GM18517 (cell line): ENCODE results near the gene RSPH3.
"Not testable (repeated sequence)": the region's sequence is repeated elsewhere in the genome, so short reads cannot be mapped to it uniquely, and the experiment has no call there.

Experiments
- ATAC-seq: cut with Tn5 transposase; IDR thresholded peaks from one replicate; pipeline ENCODE4 v1.9.1; 2021; ENCODE audit warnings: mild to moderate bottlenecking, moderate library complexity; ENCODE audit not compliant: unreplicated experiment

The RSPH3 gene

DNA sequence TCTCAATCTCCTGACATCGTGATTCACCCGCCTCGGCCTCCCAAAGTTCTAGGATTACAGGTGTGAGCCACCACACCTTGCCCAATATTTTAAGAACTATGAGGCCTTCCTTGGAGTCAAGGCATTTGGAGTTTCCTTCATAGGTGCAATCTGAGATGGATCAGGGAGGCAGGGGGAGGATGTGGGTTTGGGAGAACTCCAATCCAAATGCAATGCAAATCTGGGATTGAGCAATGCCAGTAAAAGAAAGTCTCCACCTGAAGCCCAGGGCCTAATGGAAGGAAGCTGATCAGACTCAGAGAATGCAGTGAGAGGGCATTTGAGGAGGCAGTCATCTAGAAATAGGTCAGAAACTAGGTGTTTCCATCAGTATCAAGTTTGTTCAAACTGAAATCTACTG, 21.2 kb downstream of the RSPH3 start:
- no peak for ATAC-seq

DNA sequence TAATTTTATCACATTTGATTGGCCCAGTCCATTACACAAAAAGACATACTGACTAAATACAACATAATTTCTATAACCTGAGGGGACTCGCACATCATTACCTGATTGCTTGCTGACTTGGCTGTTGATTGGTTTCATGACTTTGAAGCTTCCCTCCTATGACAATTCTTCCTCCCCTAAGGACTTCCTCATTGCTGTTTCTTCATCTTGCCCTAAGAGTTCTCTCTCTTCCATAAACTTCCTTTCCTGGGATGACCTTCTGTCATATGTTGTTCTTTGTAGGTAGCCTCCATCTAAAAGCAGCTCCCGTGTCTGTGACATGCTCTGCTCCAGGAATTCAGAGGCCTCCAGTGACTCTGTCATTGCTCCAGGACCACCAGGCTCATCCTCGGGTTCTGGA, 22.6 kb downstream of the RSPH3 start:
- ATAC-seq, result no peak

DNA sequence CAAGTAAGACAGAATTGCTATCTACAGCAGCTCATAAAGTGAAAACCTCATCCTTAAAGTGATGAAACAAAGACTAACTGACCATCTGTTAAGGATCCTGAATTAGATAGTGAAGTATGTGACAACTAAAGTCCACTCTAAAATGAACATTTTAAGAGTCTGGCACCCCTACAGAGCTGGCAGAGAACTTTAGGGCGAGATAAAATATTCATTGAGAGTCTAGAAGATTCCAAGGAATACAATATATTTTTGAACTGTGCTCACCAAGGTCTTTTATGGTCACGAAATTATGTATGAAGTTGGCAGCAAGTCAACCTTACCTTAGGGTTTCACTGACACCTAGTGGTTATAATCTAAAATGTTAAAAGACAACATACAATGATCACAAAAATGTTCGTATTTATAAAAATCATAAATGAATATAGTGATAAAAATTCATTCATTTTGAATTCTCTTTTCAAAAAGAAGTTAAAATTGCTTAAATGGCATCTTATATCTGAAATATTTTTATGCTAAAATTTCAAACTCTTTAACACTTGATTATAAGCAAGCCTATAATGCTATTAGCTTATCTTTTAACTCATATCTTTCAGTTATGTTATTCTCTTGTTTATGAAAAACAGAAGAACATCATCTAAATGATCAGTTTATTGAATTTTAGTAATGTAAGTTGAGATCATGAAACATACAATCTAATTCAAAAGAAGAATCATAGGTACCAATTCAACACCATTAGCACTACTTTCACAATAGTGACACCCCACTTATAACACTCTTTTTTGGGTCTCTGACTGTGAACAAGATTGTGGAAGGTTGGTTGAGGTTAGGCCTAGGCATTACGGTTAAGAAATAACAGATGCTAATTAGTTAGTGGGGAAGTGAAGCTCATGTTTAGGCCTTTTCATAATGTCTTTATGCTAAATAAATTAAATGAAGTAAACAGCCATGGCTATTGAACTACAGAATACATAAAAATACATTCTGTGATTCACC, 27.5 kb downstream of the RSPH3 start:
- no peak for ATAC-seq

DNA sequence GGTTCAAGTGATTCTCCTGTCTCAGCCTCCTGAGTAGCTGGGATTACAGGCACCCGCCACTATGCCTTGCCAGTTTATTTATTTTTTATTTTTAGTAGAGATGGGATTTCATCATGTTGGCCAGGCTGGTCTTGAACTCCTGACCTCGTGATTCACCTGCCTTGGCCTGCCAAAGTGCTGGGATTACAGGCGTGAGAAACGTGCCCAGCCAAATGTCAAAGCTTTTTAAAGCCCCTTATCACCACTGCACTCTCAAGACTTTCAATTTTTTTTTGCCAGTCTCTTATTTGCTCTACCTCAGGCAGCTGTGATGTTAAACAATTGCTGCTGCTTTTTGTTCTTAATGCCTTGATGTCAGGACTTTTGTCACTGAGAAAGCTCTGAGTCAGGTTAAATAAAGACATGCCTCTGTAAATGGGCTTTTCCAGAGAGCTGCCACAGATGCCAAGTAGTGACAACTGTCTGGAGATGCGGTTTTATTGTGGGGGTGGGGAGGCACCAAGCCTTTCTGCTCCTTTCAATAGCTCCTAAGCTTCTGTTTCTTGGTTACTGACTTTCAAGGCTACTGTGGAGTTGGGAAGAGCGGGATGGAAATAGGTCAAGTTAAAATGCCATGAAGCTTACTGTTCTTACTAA, 29.2 kb downstream of the RSPH3 start:
- no peak for ATAC-seq

DNA sequence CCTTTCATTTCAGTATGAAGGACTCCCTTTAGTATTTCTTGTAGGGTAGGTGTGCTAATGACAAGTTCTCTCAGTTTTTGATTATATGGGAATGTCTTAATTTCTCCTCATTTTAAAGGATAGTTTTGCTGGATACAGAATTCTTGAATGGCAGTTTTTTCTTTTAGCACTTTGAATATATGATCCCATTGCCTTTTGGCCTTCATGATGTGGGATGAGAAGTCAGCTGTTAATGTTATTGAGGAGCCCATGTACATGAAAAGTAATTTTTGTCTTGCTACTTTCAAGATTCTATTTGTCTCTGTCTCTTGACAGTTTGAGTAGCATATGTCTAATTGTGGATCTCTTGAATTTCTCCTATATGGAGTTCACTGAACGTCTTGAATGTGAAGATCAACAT, 30.9 kb downstream of the RSPH3 start:
- ATAC-seq, result no peak

DNA sequence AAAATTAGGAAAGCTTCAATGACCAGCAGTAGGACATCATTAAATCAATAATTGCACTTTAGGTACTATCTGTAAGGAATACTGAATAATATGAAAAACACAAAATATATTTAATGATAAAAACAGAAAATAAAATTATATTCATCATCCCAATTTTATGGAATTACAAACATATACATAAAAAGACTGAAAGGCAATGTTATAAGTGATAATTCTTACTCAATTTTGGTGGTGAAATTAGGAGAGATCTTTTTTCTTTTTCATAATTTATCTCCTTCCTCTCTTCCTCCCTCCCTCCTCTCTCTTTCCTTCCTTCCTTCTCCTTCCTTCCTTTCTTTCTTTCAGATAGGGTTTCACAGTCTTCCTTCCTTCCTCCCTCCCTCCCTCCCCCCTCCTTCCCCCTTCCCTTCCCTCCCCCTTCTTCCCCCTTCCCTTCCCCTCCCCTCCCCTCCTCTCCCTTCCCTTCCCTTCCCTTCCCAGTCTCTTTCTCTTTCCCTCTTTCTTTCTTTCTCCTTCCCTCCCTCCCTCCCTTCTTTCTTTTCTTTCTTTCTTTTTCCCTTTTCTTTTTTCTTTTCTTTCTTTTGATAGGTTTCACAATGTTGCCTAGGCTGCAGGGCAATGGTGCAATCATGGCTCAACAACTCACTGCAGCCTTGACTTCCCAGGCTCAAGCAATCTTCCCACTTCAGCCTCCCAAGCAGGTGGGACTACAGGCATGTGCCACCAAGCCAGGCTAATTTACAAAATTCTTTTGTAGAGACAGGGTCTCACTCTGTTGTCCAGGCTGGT, 36.8 kb downstream of the RSPH3 start:
- no peak for ATAC-seq

DNA sequence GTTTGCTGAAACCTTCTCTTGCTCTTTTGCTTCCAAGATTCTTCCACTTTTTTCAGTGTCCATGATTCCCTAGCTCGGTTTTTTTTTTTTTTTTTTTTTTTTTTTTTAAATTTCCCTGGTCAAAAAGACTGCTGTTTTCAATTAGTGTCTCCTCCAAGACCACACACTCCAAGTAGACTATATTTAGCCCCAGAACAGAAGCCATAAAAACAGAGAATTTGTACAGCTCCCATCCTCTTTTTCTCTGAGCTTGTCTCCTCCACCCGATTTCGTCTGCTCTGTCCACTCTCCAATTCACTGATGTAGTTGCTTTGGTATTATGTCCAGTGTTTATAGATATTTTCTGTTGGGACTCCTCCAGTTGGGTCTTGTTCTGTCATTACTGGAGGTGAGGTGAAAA, 37.6 kb downstream of the RSPH3 start:
- no peak for ATAC-seq

DNA sequence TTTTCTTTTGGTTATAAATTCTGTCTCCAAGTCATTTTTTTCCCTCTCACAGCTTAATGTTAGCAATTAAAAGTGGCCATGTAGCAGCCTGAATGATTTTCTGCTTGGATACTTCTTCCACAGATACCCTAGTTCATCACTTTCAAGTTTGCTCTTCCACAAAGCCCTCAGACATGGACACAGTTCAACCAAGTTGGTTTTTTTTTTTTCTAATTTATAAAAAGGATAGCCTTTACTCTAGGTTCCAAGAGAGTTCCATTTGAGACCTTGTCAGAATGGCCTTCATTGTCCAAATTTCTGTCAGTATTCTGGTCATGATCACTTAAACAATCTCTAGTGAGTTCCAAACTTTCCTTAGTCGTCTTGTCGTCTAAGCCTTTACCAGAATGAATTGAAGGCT, 40.0 kb downstream of the RSPH3 start:
- no peak for ATAC-seq

DNA sequence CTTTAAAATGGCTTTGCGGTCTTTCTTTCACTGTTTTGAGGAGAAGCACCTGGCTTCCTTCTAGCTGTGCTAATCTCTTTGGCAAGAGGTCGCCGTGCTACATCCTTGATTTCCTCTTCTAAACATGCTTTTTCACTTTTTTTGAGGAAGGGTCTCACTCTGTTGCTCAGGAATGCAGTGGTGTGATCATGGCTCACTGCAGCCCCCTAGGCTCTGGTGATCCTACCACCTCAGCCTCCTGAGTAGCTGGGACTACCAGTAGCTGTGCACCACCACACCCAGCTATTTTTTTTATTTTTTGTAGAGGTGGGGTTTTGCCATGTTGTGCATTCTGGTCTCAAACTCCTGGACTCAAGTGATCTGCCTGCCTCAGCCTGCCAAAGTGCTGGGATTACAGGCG, 40.5 kb downstream of the RSPH3 start:
- no peak for ATAC-seq

DNA sequence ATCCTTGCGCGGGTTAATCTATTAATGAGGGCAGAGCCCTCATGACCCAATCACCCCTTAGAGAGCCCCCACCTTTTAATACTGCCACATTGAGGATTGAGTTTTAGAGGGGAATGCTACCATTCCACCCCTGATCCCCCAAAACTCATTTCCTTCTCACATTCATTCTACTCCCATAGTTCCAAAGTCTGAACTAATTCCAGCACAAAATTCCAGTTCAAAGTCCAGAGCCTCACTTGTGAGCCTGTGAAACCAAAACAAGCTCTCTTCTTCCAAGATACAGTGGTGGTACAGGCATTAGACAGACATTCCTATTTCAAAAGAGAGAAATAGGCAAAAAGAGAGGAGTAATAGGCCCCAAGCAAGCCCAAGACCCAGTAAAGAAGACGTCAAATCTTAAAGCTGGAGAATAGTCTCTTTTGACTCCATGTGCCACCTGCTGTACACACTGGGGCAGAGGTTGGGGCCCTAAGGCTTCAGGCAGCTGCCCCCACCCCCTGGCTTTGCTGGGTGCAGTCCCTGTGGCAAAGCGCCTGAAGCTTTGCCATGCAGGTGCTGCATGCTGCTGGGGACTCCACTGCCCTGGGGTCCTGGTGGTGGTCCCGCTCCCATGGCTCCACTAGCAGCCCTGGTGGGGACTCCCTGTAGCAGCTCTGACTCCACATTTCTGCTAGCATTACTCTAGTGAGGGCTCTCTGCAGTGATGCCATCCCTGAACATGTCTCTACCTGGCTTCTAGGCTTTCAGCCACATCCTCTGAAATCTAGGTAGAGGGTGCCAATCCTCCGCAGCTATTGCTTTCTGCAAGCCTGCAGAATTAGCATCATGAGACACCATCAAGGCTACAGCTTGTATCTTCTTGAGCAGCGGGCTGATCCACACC, 41.3 kb downstream of the RSPH3 start:
- ATAC-seq, result no peak

DNA sequence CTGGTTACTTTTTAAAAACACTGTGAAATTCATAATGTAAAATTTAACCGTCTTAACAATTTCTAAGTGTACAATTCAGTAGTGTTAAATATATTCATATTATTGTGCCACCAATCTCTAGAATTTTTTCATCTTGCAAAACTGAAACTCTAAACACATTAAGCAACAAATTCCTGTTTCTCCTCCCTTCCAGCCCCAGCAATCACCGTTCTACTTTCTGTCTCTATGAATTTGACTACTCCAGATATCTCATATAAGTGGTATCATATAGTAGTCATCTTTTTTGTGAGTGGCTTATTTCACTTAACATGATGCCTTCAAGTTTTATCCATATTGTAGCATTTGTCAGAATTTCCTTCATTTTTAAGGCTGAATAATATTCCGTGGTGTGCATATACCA, 44.7 kb downstream of the RSPH3 start:
- ATAC-seq, result no peak

DNA sequence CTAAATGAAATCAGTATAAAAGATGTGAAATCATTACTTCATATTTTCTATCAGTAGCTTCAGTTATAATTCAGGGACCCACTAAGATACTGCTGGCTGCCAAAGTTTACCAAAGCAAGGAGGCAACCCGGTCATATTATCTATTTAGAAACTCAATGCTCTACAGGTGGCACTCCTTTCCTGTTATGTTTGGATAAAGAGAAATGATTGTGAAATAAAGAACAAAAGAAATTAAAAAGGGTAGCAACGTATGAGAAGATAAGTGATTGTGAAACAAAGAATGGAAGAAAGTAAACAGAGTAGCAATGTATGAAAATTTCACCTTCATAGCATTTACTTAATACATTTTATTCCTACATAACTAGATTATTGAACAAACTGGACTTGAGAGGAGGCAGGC, 45.2 kb downstream of the RSPH3 start:
- ATAC-seq, result no peak

DNA sequence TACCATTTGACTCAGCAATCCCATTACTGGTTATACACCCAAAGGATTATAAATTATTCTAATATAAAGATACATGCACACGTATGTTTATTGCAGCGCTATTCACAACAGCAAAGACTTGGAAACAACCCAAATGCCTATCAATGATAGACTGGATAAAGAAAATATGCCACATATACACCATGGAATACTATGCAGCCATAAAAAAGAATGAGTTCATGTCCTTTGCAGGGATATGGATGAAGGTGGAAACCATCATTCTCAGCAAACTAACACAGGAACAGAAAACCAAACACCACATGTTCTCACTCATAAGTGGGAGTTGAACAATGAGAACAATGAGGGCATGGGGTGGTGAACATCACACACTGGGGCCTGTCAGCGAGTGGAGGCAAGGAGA, 48.0 kb downstream of the RSPH3 start:
- ATAC-seq, result not testable (repeated sequence)

DNA sequence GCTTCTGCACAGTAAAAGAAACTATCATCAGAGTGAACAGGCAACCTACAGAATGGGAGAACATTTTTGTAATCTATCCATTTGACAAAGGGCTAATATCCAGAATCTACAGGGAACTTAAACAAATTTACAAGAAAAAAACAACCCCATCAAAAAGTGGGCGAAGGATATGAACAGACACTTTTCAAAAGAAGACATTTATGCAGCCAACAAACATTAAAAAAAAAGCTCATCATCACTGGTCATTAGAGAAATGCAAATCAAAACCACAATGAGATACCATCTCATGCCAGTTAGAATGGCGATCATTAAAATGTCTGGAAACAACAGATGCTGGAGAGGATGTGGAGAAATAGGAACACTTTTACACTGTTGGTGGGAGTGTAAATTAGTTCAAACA, 48.4 kb downstream of the RSPH3 start:
- ATAC-seq, result not testable (repeated sequence)

DNA sequence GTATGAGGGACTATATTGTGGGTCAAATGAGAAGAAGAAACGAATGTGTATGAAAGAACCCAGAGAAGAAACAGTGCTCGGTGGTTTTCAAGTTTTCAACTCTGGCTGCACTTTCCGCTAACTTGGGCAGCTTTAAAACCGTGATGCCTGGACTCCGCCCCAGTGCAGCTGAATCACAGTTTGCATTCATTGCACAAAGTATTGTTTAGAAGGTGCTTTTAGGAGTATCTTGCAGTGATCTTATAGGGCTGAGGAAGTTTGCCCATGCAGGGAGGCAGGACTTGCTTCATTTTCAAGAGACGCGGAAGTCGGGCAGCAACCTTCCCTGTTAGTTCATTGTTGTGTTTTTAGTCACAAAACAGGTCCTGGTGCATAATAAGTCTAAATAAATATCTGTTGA, 52.7 kb downstream of the RSPH3 start:
- no peak for ATAC-seq

DNA sequence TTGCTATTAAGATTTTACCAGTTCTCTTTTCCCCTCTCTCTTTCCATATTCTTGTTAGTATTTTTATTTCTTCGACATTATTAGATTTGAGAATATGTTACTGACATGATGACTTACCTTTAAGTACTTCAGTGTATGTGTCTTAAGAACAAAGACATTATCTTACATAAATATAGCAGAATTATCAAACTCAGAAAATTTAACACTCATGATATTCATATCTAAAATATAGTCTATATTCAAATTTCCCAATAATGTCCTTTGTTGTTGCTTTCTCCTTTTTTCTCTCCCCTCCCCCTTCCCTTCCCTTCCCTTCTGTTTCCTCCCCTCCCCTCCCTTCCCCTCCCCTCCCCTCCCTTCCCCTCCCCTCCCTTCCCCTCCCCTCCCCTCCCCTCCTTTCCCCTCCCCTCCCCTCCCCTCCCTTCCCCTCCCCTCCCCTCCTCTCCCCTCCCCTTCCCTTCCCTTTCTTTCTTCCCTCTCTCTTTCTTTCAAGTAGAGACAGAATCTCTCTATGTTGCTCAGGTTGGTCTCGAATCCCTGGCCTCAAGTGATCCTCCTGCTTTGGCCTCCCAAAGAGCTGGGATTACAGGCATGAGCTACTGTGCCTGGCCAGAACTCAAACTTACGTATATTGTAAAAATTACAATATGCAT, 56.5 kb downstream of the RSPH3 start:
- ATAC-seq, result no peak

DNA sequence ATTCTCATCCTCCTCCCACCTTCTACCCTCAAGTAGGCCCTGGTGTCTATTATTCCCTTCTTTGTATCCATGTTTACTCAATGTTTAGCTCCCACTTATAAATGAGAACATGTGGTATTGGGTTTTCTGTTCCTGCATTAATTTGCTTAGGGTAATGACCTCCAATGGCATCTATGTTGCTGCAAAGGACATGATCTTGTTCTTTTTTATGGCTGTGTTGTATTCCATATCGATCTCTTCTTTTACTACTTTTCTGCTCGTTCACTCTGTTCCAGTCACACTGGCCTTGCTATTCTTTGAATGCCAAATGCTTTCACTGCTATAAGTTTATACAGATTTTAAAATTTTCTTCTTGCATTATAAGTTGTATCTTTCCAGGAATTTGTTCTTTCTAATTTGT, 57.7 kb downstream of the RSPH3 start:
- no peak for ATAC-seq

DNA sequence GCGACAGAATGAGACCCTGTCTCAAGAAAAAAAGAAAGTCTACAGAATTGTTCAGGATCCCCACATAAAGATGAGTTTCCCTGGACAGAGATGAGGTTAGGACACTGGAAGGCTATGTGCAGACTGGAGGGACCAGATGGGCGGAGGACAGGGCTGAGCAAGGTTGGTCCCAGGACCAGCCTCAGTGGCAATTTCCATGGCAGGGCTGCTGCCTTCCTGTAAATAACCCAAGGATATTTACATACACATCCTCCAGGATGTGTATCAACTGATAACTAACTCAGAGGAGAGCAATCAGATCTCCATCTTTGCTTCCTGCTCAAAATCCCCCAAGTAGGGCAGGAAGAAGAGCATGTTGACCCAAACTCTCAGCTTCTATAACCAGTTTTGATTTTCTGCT, 58.8 kb downstream of the RSPH3 start:
- no peak for ATAC-seq

DNA sequence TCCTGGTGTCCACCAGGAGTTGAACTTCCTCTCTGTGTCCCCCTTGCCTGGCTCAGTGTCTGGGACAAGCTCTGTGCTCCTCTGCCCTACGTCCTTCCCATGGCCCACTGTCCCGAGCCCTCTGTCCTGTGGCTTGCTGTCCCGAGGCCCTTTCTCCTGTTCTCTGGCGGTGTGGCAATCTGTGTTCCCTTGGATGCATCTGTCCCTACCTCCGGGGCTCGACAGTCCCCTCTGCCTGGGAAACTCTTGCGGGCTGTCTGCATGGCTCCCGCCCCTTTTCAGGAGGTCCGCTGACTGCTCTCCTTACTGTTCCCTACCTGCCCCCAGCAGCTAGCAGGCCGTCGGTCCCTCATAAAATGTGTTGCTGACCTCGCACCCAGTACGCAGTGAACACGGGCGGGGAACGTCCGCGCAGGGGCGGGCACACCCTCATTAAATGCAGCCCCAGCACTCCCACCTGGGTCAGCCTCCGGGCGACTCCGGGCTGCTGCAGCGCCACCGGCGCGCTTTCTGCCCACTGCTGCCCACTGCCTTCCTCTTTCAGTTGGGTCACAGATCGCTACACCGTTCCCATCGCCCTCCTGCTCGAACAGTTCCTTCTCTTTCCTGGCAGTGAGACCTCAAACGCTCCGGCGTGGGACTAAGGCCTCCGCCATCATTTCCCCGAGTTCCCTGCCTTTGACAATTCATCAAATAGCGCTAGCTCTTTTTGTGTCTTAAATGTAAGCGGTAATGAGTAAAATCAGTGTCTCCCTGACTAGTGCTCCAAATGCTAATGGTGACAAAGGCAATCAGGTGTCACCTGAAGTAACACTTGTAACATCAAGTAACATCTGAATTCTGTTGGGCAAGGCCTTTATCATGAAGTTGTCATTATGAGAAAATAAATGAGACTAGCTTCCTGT, 60.5 kb downstream of the RSPH3 start:
- ATAC-seq, result no peak
